CD4-positive, alpha-beta T cell (primary cell): ENCODE measurements around the gene SLC1A7. TPM values are rescaled to one million over a fixed set of nuclear protein-coding genes. Genes with fewer than 3 reads are reported as not detected.

Experiments
- ATAC-seq: fragments of 200-7000 bp; cut with Tn5 transposase; one replicate; pipeline ENCODE4 v1.10.0; 2022; ENCODE audit warnings: mild to moderate bottlenecking; ENCODE audit not compliant: poor library complexity
- CTCF ChIA-PET: fragments of 350-600 bp; sonication (Branson Sonifier 250); formaldehyde crosslinking; loops from one replicate; lab custom pipeline; 2021; ENCODE audit warnings: antibody characterized with exemption, inconsistent platforms; lab: Charles Lee
- POLR2A ChIA-PET: fragments of 350-600 bp; sonication (Branson Sonifier 250); formaldehyde crosslinking; loops from one replicate; lab custom pipeline; 2021; ENCODE audit warnings: antibody characterized with exemption, inconsistent platforms; lab: Charles Lee
- DNase-seq, 14 experiments: peaks; one replicate each; pipeline ENCODE4 v3.0.0-alpha.2; 2013 to 2020; ENCODE audit warnings: mixed read lengths in 2 of 14
- H3K27ac ChIP-seq, 2 donors: one replicate each; pipeline versions ENCODE4 v1.5.1 to v1.7.0; 2013; ENCODE audit warnings: low read length in 2 of 2, low read depth in 1 of 2, mild to moderate bottlenecking in 1 of 2
- H3K27me3 ChIP-seq, 2 experiments: 1 replicate in 1 of 2; 2 replicates in 1 of 2; pipeline versions ENCODE4 v1.6.1 to v1.7.0; 2013; ENCODE audit warnings: low read length in 2 of 2, control low read depth in 1 of 2, mild to moderate bottlenecking in 1 of 2, moderate library complexity in 1 of 2; ENCODE audit not compliant: insufficient read depth in 2 of 2, control insufficient read depth in 1 of 2
- H3K36me3 ChIP-seq: one replicate; pipeline ENCODE4 v1.6.1; 2013; ENCODE audit warnings: low read length, control low read depth; ENCODE audit not compliant: insufficient read depth
- H3K4me1 ChIP-seq: one replicate; pipeline ENCODE4 v1.6.1; 2013; ENCODE audit warnings: low read length, control low read depth; ENCODE audit not compliant: insufficient read depth
- H3K4me3 ChIP-seq: one replicate; pipeline ENCODE4 v1.5.1; 2013; ENCODE audit warnings: mild to moderate bottlenecking, low read length, moderate library complexity
- H3K9me3 ChIP-seq, 2 experiments: 1 replicate in 1 of 2; 2 replicates in 1 of 2; pipeline versions ENCODE4 v1.6.1 to v1.7.0; 2013; ENCODE audit warnings: low read length in 2 of 2, mild to moderate bottlenecking in 2 of 2, control low read depth in 1 of 2, moderate library complexity in 1 of 2; ENCODE audit not compliant: control insufficient read depth in 1 of 2, insufficient read depth in 1 of 2
- H3K27ac Mint-ChIP-seq: one replicate; pipeline ENCODE4 v1.8.0; 2020; ENCODE audit warnings: mixed read lengths
- H3K27me3 Mint-ChIP-seq: one replicate; pipeline ENCODE4 v1.8.0; 2021; ENCODE audit warnings: mixed read lengths
- H3K36me3 Mint-ChIP-seq: one replicate; pipeline ENCODE4 v1.8.0; 2021; ENCODE audit warnings: low read depth, mixed read lengths
- H3K4me1 Mint-ChIP-seq: one replicate; pipeline ENCODE4 v1.8.0; 2021; ENCODE audit warnings: low read depth, mixed read lengths
- H3K4me3 Mint-ChIP-seq: one replicate; pipeline ENCODE4 v1.8.0; 2020; ENCODE audit warnings: mild to moderate bottlenecking, mixed read lengths
- H3K9me3 Mint-ChIP-seq: one replicate; pipeline ENCODE4 v1.8.0; 2020; ENCODE audit warnings: mixed read lengths
- intact Hi-C, 2 experiments: fragments of 100-400 bp; cut with DNase I in 1 of 2; cut with micrococcal nuclease in 1 of 2; formaldehyde crosslinking; loops; one replicate each; pipeline versions ENCODE4 v1.15.1 to v1.9.0; 2023 to 2025; cut with DNase I, micrococcal nuclease
- total RNA-seq, 174 experiments: library from RNA in 2 of 174; stranded (reverse) in 2 of 174; gene quantifications; one replicate each; pipeline ENCODE4 v1.2.3 and lab custom pipeline; 2021 to 2026
- TF ChIP-seq, protein P1 (sequence below): fragments of 200-600 bp; IDR thresholded peaks from one replicate; pipeline ENCODE4 v1.8.0; 2022; ENCODE audit warnings: antibody characterized with exemption, mild to moderate bottlenecking

SLC1A7 gene
- total RNA-seq, 2 experiments from 2014 or later, result not detected

DNA sequence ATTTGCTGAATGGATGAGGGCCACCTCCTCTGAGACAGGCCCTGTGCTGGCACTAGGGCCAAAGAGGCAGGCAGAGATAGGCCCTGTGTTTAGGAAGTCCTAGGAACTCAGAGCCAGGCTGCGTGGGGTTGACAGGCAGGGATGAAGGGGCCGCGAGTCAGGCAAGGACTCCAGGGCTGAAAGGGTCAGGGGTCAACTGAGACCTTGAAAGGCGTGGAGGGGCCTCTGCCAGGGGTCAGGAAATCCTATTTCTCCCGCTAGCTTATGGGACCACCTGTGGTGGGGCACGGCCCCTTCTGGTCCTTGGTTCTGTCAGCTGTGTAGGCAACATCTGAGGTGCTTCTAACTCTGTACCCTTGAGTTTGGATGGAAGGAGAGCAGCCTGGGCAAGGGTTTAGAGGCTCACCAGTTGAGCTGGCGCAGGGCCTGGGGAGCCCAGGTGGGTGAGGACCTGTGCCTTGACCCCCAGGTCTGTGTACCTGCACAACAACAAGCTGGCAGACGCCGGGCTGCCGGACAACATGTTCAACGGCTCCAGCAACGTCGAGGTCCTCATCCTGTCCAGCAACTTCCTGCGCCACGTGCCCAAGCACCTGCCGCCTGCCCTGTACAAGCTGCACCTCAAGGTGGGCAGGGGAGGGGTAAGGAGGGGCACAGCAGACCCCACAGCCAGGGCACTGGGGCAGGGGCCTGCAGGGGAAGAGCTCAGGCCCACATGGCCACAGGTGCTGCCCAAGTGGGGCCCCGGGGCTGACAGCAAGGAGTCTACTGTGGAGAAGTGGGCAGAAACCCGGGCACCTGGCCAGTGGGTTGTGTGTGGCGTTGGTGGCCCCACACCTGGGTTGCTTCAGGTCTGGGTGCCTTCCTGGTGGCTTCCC is 65.5 kb downstream of the SLC1A7 start:
- Mint-ChIP-seq H3K36me3 (no peaks in the 10 kb centered on the region), H3K27ac (no peak overlapping the region), H3K9me3 (no peaks in the 10 kb centered on the region), H3K4me3 (no peak overlapping the region), H3K4me1 (no peaks in the 10 kb centered on the region), H3K27me3 (no peaks in the 10 kb centered on the region)
- POLR2A ChIA-PET, result no interaction called here
- Histone ChIP-seq H3K27ac (no peak overlapping the region), H3K4me1 (no peaks in the 10 kb centered on the region), H3K27me3 (no peaks in the 10 kb centered on the region), H3K36me3 (no peaks in the 10 kb centered on the region), H3K9me3 (peaks cover 0 to 10% of the 10 kb centered on the region in 2 experiments), H3K4me3 (no peak overlapping the region)
- CTCF ChIA-PET, result no interaction called here
- DNase-seq (no peak), ATAC-seq (no peak)
- intact Hi-C loops, result no loop called here
- TF ChIP-seq, protein P1, sequence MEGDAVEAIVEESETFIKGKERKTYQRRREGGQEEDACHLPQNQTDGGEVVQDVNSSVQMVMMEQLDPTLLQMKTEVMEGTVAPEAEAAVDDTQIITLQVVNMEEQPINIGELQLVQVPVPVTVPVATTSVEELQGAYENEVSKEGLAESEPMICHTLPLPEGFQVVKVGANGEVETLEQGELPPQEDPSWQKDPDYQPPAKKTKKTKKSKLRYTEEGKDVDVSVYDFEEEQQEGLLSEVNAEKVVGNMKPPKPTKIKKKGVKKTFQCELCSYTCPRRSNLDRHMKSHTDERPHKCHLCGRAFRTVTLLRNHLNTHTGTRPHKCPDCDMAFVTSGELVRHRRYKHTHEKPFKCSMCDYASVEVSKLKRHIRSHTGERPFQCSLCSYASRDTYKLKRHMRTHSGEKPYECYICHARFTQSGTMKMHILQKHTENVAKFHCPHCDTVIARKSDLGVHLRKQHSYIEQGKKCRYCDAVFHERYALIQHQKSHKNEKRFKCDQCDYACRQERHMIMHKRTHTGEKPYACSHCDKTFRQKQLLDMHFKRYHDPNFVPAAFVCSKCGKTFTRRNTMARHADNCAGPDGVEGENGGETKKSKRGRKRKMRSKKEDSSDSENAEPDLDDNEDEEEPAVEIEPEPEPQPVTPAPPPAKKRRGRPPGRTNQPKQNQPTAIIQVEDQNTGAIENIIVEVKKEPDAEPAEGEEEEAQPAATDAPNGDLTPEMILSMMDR, result no peak

DNA sequence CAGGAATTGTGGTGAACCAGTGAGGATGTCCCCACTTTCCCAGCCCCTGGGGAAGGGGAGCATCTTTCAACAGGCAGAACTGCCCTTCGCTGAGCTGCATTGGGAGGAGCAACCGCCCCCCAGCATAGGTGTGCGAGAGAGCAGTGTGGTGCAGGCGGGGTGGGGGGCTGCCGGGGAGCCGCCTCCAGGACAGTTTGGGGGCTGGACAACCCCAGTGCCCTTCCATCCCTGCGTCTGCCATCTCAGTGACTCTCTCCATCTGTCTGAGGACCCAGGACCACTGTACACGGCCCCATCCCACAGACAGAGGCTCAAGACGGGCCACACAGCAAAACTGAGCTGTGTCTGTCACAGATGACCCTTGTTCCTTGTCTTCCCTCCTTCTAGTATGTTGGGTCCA is 66.3 kb downstream of the SLC1A7 start:
- TF ChIP-seq, protein P1, result no peak
- peaks cover 0 to 10% of the 10 kb centered on the region in 2 experiments for H3K9me3 ChIP-seq
- DNase-seq (no peak), ATAC-seq (no peak)
- no peak overlapping the region for H3K4me3 Mint-ChIP-seq
- H3K4me1 Mint-ChIP-seq, result no peaks in the 10 kb centered on the region
- H3K4me1 ChIP-seq, result no peaks in the 10 kb centered on the region
- CTCF ChIA-PET, result no interaction called here
- no peaks in the 10 kb centered on the region for H3K36me3 ChIP-seq
- POLR2A ChIA-PET, result no interaction called here
- no peaks in the 10 kb centered on the region for H3K9me3 Mint-ChIP-seq
- no peak overlapping the region for H3K27ac Mint-ChIP-seq
- intact Hi-C loops, result no loop called here
- no peaks in the 10 kb centered on the region for H3K27me3 Mint-ChIP-seq
- no peak overlapping the region for H3K27ac ChIP-seq
- no peak overlapping the region for H3K4me3 ChIP-seq
- no peaks in the 10 kb centered on the region for H3K36me3 Mint-ChIP-seq
- no peaks in the 10 kb centered on the region for H3K27me3 ChIP-seq

DNA sequence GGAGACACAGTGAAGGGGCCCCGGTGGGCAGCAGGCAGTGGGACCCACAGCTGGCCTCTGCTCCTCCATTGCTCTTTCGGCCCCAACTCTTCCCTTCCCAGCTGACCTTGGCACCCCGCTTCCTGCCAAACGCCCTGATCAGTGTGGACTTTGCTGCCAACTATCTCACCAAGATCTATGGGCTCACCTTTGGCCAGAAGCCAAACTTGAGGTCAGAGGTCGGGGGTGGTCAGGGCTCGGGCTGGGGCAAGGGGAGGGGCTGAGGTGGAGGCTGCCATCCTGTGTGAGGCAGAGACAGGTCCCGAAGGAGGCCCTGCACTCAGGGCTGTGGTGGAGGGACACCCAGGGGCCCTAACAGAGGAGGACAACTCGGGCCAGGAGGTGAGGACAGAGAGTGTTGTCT is 66.7 kb downstream of the SLC1A7 start:
- no peak for ATAC-seq
- Histone ChIP-seq H3K9me3 (peaks cover 0 to 10% of the 10 kb centered on the region in 2 experiments), H3K4me1 (no peaks in the 10 kb centered on the region), H3K27me3 (no peaks in the 10 kb centered on the region), H3K36me3 (no peaks in the 10 kb centered on the region), H3K4me3 (no peak overlapping the region), H3K27ac (no peak overlapping the region)
- peak in 1 of 14 experiments; percentile 26 for DNase-seq
- no peak overlapping the region for H3K4me3 Mint-ChIP-seq
- no peaks in the 10 kb centered on the region for H3K36me3 Mint-ChIP-seq
- no peaks in the 10 kb centered on the region for H3K27me3 Mint-ChIP-seq
- no peaks in the 10 kb centered on the region for H3K4me1 Mint-ChIP-seq
- ChIA-PET CTCF (no interaction called here), POLR2A (no interaction called here)
- intact Hi-C loops, result no loop called here
- H3K27ac Mint-ChIP-seq, result no peak overlapping the region
- TF ChIP-seq, protein P1, result no peak
- H3K9me3 Mint-ChIP-seq, result no peaks in the 10 kb centered on the region
